ENCODE results near the gene C17orf113. TPM values are rescaled to one million over a fixed set of nuclear protein-coding genes. Genes with fewer than 3 reads are reported as not detected.

Gene C17orf113
- total and polyA plus RNA-seq, 2 of the 4 experiments (the other 2 are of a cell fraction): under 0.01 to 0.03 TPM

DNA sequence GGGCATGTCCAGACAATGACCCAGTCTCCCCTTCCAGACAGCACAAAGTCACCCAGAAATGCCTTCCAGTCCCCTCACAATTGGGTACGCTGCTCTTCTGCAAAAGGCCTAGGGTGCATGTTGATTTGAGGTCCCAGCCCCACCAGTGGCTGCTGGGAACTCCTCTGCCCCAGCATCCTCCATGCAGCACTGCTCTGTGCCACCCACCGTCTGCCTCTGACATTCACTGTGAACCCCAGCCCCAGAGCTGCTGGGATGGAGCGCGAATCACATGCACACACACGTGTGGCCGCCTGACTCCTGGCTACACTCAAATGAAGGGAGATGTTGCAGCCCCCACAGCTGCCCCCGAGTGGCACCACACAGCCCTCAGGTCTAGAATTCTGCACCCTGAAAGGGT lies 1.2 kb upstream of the C17orf113 start:
- no peak overlapping the region for H3K4me2 ChIP-seq (ENCODE audit: low read depth, low read length)
- CTCF ChIA-PET: interaction anchor here (1.0 kb wide), 1 partner anchor 10 kb away, joined by 3 read pairs; no protein-coding TSS in a partner anchor

More for the DNA sequence above, 1.2 kb upstream of the C17orf113 start:
- H3K4me3 ChIP-seq (ENCODE audit: insufficient read depth, low read depth, low read length): no peak overlapping the region
- H2AK9ac ChIP-seq (replicated peaks; ENCODE audit: low read depth, low read length, poor library complexity): no peak overlapping the region
- H2AK5ac ChIP-seq (ENCODE audit: low read depth, low read length): no peak overlapping the region
- peaks cover 75% of the 10 kb centered on the region for H3K27me3 ChIP-seq (ENCODE audit: control insufficient read depth, insufficient read depth, low read length)
- no peaks in the 10 kb centered on the region for H3K9me3 ChIP-seq (ENCODE audit: control insufficient read depth, insufficient read depth, low read length)
- H3K56ac ChIP-seq (ENCODE audit: extremely low read depth, insufficient read depth, low read length): no peak overlapping the region
- dilution Hi-C loops (cut with HindIII; ENCODE audit: low sequenced_read_pairs, unreplicated experiment): no loop called here
- peaks cover 3% of the 10 kb centered on the region; the same call in 1 of the 2 replicates for H3K9me1 ChIP-seq (ENCODE audit: insufficient read depth, low read length)
- no peak overlapping the region for H3K23ac ChIP-seq (ENCODE audit: low read depth, low read length)
- no peak overlapping the region for H4K5ac ChIP-seq (ENCODE audit: low read depth, low read length)
- no peak overlapping the region for H2BK120ac ChIP-seq (ENCODE audit: low read depth, low read length)
- intact Hi-C loops (cut with micrococcal nuclease): no loop called here
- no peak overlapping the region for H4K8ac ChIP-seq (ENCODE audit: low read depth in 2 of 2, low read length in 2 of 2)
- in situ Hi-C loops (cut with MboI; ENCODE audit: low sequenced_read_pairs): no loop called here
- no peak overlapping the region for H2BK20ac ChIP-seq (ENCODE audit: low read depth, low read length)
- H3K4ac ChIP-seq (ENCODE audit: low read depth, low read length): no peak overlapping the region
- WGBS, 2 experiments (ENCODE audit: extremely low coverage in 2 of 2, insufficient read length in 1 of 2): 80% methylated on average over 4 of the region's 7 CpGs; no CpG with 5 or more reads in 1 of the 2 experiments
- 0 out of 2 replicates have a peak, but pooled peaks cover 1% of the 10 kb centered on the region for H3K4me1 ChIP-seq (ENCODE audit: control insufficient read depth, insufficient read depth, low read length)
- H3K9ac ChIP-seq (ENCODE audit: low read depth, low read length): no peak overlapping the region
- H2BK15ac ChIP-seq (ENCODE audit: low read depth, low read length): no peak overlapping the region
- DNase-seq (no peak), ATAC-seq (ENCODE audit: low read depth) (no peak)
- H3K79me1 ChIP-seq (ENCODE audit: low read depth in 1 of 2, low read length in 2 of 2): no peaks in the 10 kb centered on the region
- TF ChIP-seq CEBPB (IDR thresholded peaks at IDR 0.05; ENCODE audit: low read depth, low read length): no peak
- TF ChIP-seq, protein P1, sequence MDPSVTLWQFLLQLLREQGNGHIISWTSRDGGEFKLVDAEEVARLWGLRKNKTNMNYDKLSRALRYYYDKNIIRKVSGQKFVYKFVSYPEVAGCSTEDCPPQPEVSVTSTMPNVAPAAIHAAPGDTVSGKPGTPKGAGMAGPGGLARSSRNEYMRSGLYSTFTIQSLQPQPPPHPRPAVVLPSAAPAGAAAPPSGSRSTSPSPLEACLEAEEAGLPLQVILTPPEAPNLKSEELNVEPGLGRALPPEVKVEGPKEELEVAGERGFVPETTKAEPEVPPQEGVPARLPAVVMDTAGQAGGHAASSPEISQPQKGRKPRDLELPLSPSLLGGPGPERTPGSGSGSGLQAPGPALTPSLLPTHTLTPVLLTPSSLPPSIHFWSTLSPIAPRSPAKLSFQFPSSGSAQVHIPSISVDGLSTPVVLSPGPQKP (IDR thresholded peaks at IDR 0.05; ENCODE audit: borderline replicate concordance, low read depth, low read length): no peak
- TF ChIP-seq MXI1 (IDR thresholded peaks at IDR 0.05; ENCODE audit: borderline replicate concordance, low read depth, low read length): no peak
- TF ChIP-seq POLR2A (IDR thresholded peaks at IDR 0.05; ENCODE audit: low read depth, low read length): no peak
- TF ChIP-seq NFE2L2 (IDR thresholded peaks at IDR 0.05; ENCODE audit: low read depth, low read length): no peak
- TF ChIP-seq FOS (IDR thresholded peaks at IDR 0.05; ENCODE audit: low read depth, low read length): no peak
- TF ChIP-seq, protein P2, sequence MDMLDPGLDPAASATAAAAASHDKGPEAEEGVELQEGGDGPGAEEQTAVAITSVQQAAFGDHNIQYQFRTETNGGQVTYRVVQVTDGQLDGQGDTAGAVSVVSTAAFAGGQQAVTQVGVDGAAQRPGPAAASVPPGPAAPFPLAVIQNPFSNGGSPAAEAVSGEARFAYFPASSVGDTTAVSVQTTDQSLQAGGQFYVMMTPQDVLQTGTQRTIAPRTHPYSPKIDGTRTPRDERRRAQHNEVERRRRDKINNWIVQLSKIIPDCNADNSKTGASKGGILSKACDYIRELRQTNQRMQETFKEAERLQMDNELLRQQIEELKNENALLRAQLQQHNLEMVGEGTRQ (IDR thresholded peaks at IDR 0.05; ENCODE audit: low read depth, low read length): no peak
- no peak for TF ChIP-seq MAZ (IDR thresholded peaks at IDR 0.05; ENCODE audit: borderline replicate concordance, low read depth, low read length)
- TF ChIP-seq, protein P3, sequence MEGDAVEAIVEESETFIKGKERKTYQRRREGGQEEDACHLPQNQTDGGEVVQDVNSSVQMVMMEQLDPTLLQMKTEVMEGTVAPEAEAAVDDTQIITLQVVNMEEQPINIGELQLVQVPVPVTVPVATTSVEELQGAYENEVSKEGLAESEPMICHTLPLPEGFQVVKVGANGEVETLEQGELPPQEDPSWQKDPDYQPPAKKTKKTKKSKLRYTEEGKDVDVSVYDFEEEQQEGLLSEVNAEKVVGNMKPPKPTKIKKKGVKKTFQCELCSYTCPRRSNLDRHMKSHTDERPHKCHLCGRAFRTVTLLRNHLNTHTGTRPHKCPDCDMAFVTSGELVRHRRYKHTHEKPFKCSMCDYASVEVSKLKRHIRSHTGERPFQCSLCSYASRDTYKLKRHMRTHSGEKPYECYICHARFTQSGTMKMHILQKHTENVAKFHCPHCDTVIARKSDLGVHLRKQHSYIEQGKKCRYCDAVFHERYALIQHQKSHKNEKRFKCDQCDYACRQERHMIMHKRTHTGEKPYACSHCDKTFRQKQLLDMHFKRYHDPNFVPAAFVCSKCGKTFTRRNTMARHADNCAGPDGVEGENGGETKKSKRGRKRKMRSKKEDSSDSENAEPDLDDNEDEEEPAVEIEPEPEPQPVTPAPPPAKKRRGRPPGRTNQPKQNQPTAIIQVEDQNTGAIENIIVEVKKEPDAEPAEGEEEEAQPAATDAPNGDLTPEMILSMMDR (conservative IDR thresholded peaks at IDR 0.05; ENCODE audit: low read depth, low read length): no peak
- no peak for TF ChIP-seq RFX5 (IDR thresholded peaks at IDR 0.05; ENCODE audit: low read depth, low read length)
- no peak for TF ChIP-seq RCOR1 (IDR thresholded peaks at IDR 0.05; ENCODE audit: insufficient replicate concordance, low read length)
- no peak for TF ChIP-seq RAD21 (IDR thresholded peaks at IDR 0.05; ENCODE audit: low read length)
- no peak for TF ChIP-seq CHD1 (IDR thresholded peaks at IDR 0.05; ENCODE audit: low read depth, low read length)
- no peak for TF ChIP-seq BHLHE40 (IDR thresholded peaks at IDR 0.05; ENCODE audit: low read depth, low read length)
- no peak for TF ChIP-seq SMC3 (IDR thresholded peaks at IDR 0.05; ENCODE audit: low read depth, low read length)
- TF ChIP-seq MAFK (IDR thresholded peaks at IDR 0.05; ENCODE audit: low read depth, low read length): no peak
- H2BK5ac ChIP-seq (ENCODE audit: low read depth, low read length, poor library complexity, severe bottlenecking): no peak overlapping the region
- BruUV-seq (replicated peaks): no TSS peak
- POLR2A ChIA-PET (ENCODE audit: unreplicated experiment): no interaction called here
- H2AFZ ChIP-seq (replicated peaks; ENCODE audit: low read length, poor library complexity): peak overlapping the region; percentile 21
- no peaks in the 10 kb centered on the region for H3K36me3 ChIP-seq (ENCODE audit: control insufficient read depth, insufficient read depth, low read length)
- H4K20me1 ChIP-seq (ENCODE audit: insufficient read depth, low read length): no peaks in the 10 kb centered on the region
- no peak overlapping the region for H3K18ac ChIP-seq (ENCODE audit: low read depth, low read length)
- H4K91ac ChIP-seq (ENCODE audit: insufficient read depth, low read depth, low read length): no peak overlapping the region
- H3K27ac ChIP-seq (ENCODE audit: insufficient read depth, low read length): no peak overlapping the region
- H3K14ac ChIP-seq (replicated peaks; ENCODE audit: low read depth, low read length): no peak overlapping the region

Measured in IMR-90 (cell line).